Naive B cell (primary cell): ENCODE measurements around the gene B4GALT3. TPM values are rescaled to one million over a fixed set of nuclear protein-coding genes. Genes with fewer than 3 reads are reported as not detected.

ENCODE experiments used
- ATAC-seq, 2 donors: fragments of 150-1000 bp; cut with Tn5 transposase; 2 replicates each; pipeline ENCODE4 v1.10.0; 2021; ENCODE audit warnings: low read depth in 2 of 2, mild to moderate bottlenecking in 2 of 2, moderate library complexity in 2 of 2
- DNase-seq: peaks from one replicate; pipeline ENCODE4 v3.0.0; 2022
- H3K27ac Mint-ChIP-seq, 6 donors: one replicate each; pipeline ENCODE4 v1.8.0; 2020 to 2022; ENCODE audit warnings: mild to moderate bottlenecking in 6 of 6, mixed read lengths in 6 of 6, moderate library complexity in 5 of 6, inconsistent platforms in 2 of 6
- H3K27me3 Mint-ChIP-seq, 3 donors: one replicate each; pipeline ENCODE4 v1.8.0; 2021 to 2022; ENCODE audit warnings: mixed read lengths in 3 of 3, mild to moderate bottlenecking in 1 of 3
- H3K36me3 Mint-ChIP-seq, 2 donors: one replicate each; pipeline ENCODE4 v1.8.0; 2020 to 2022; ENCODE audit warnings: mixed read lengths in 2 of 2, inconsistent platforms in 1 of 2, mild to moderate bottlenecking in 1 of 2
- H3K4me1 Mint-ChIP-seq, 3 donors: one replicate each; pipeline ENCODE4 v1.8.0; 2020 to 2022; ENCODE audit warnings: mixed read lengths in 3 of 3, inconsistent platforms in 1 of 3, mild to moderate bottlenecking in 1 of 3, moderate library complexity in 1 of 3
- H3K4me3 Mint-ChIP-seq, 8 donors: one replicate each; pipeline ENCODE4 v1.8.0; 2020 to 2022; ENCODE audit warnings: mild to moderate bottlenecking in 8 of 8, mixed read lengths in 8 of 8, moderate library complexity in 8 of 8, inconsistent platforms in 2 of 8
- H3K9me3 Mint-ChIP-seq, 7 donors: one replicate each; pipeline ENCODE4 v1.8.0; 2020 to 2022; ENCODE audit warnings: mixed read lengths in 7 of 7, mild to moderate bottlenecking in 5 of 7, inconsistent platforms in 2 of 7, moderate library complexity in 1 of 7
- polyA plus RNA-seq, 6 donors: library from polyadenylated mRNA; unstranded; fragments of 300-500 nt; fragmentation: Illumina TruSeq; gene quantifications; one replicate each; pipeline ENCODE4 v1.2.3, GENCODE V29; 2021; ENCODE audit warnings: low read depth in 6 of 6

Gene B4GALT3
- polyA plus RNA-seq, 6 donors from 2014 or later, result 37.8 to 51.6 (median 45.6) TPM

- H3K9me3 Mint-ChIP-seq, result no peaks in the 10 kb centered on the region
- H3K27ac Mint-ChIP-seq, result peak overlapping the region in 4 of 6 donors; percentile 56 to 93 (median 80)
- peaks cover 9 to 10% of the 10 kb centered on the region in 2 donors for H3K36me3 Mint-ChIP-seq
- DNase-seq (no peak), ATAC-seq (no peak)
- peaks cover 31 to 53% (median 32%) of the 10 kb centered on the region in 3 donors for H3K4me1 Mint-ChIP-seq
- peak overlapping the region in 4 of 8 donors; percentile 21 to 73 (median 36) for H3K4me3 Mint-ChIP-seq
- H3K27me3 Mint-ChIP-seq, result peaks cover 0 to 8% (median 0%) of the 10 kb centered on the region in 3 donors
Measured at GRCh38 chr1:161200421-161200991, 23.2 kb upstream of the B4GALT3 start.

- H3K9me3 Mint-ChIP-seq, result no peaks in the 10 kb centered on the region
- H3K36me3 Mint-ChIP-seq, result peaks cover 9% of the 10 kb centered on the region in 2 donors
- H3K4me3 Mint-ChIP-seq, result peak overlapping the region in 3 of 8 donors; percentile 17 to 75 (median 20)
- peak overlapping the region in 2 of 6 donors; percentile 8 to 19 for H3K27ac Mint-ChIP-seq
- no peak for DNase-seq
- peaks cover 0 to 8% (median 0%) of the 10 kb centered on the region in 3 donors for H3K27me3 Mint-ChIP-seq
- peaks cover 35 to 59% (median 40%) of the 10 kb centered on the region in 3 donors for H3K4me1 Mint-ChIP-seq
- no peak for ATAC-seq
Measured at GRCh38 chr1:161199506-161200139, 22.3 kb upstream of the B4GALT3 start.

- H3K36me3 Mint-ChIP-seq, result peaks cover 2% of the 10 kb centered on the region in 2 donors
- DNase-seq, result no peak
- H3K27me3 Mint-ChIP-seq, result peaks cover 0 to 8% (median 0%) of the 10 kb centered on the region in 3 donors
- no peak for ATAC-seq
- H3K4me3 Mint-ChIP-seq, result peak within 1 kb of the TSS in 4 of 8 donors; percentile 17 to 75 (median 40)
- H3K4me1 Mint-ChIP-seq, result peaks cover 33 to 56% (median 35%) of the 10 kb centered on the region in 3 donors
- H3K27ac Mint-ChIP-seq, result peak within 1 kb of the TSS in 2 of 6 donors; percentile 8 to 47
- H3K9me3 Mint-ChIP-seq, result no peaks in the 10 kb centered on the region
Measured at GRCh38 chr1:161198897-161199431, 21.7 kb upstream of the B4GALT3 start, which contains the start of gene ADAMTS4. Gene ADAMTS4 (minus strand): TSS chr1:161199054. CDS start chr1:161198627, 427 bp downstream.

GRCh38 chr1:161198194-161198896 is 21.0 kb upstream of the B4GALT3 start:
- H3K4me3 Mint-ChIP-seq, result peak overlapping the region in 1 of 8 donors; percentile 59
- no peaks in the 10 kb centered on the region for H3K36me3 Mint-ChIP-seq
- peaks cover 0 to 8% (median 0%) of the 10 kb centered on the region in 3 donors for H3K27me3 Mint-ChIP-seq
- H3K9me3 Mint-ChIP-seq, result no peaks in the 10 kb centered on the region
- H3K27ac Mint-ChIP-seq, result no peak overlapping the region
- peaks cover 30 to 51% (median 35%) of the 10 kb centered on the region in 3 donors for H3K4me1 Mint-ChIP-seq
- DNase-seq (no peak), ATAC-seq (no peak)

GRCh38 chr1:161197560-161198193 is 20.4 kb upstream of the B4GALT3 start:
- H3K27me3 Mint-ChIP-seq, result peaks cover 0 to 8% (median 0%) of the 10 kb centered on the region in 3 donors
- H3K4me3 Mint-ChIP-seq, result peak overlapping the region in 1 of 8 donors; percentile 43
- H3K36me3 Mint-ChIP-seq, result no peaks in the 10 kb centered on the region
- H3K9me3 Mint-ChIP-seq, result no peaks in the 10 kb centered on the region
- H3K27ac Mint-ChIP-seq, result peak overlapping the region in 2 of 6 donors; percentile 19 to 36
- ATAC-seq (no peak), DNase-seq (no peak)
- peaks cover 35 to 48% (median 39%) of the 10 kb centered on the region in 3 donors for H3K4me1 Mint-ChIP-seq

GRCh38 chr1:161196521-161197451 is 19.5 kb upstream of the B4GALT3 start:
- no peaks in the 10 kb centered on the region for H3K9me3 Mint-ChIP-seq
- H3K36me3 Mint-ChIP-seq, result no peaks in the 10 kb centered on the region
- ATAC-seq, result no peak
- H3K4me3 Mint-ChIP-seq, result no peak overlapping the region
- H3K4me1 Mint-ChIP-seq, result peaks cover 44 to 48% (median 44%) of the 10 kb centered on the region in 3 donors
- H3K27ac Mint-ChIP-seq, result peak overlapping the region in 2 of 6 donors; percentile 36 to 38
- DNase-seq, result no peak
- H3K27me3 Mint-ChIP-seq, result peaks cover 0 to 8% (median 0%) of the 10 kb centered on the region in 3 donors

GRCh38 chr1:161196111-161196510 is 18.8 kb upstream of the B4GALT3 start:
- DNase-seq (no peak), ATAC-seq (no peak)
- Mint-ChIP-seq H3K4me1 (peaks cover 39 to 46% (median 46%) of the 10 kb centered on the region in 3 donors), H3K27ac (peak overlapping the region in 3 of 6 donors; percentile 9 to 54 (median 47)), H3K4me3 (no peak overlapping the region), H3K27me3 (peaks cover 0 to 8% (median 0%) of the 10 kb centered on the region in 3 donors), H3K36me3 (no peaks in the 10 kb centered on the region), H3K9me3 (no peaks in the 10 kb centered on the region)

GRCh38 chr1:161195171-161195570 is 17.9 kb upstream of the B4GALT3 start:
- Mint-ChIP-seq H3K27ac (peak overlapping the region; percentile 9 to 93 (median 64)), H3K36me3 (no peaks in the 10 kb centered on the region), H3K4me3 (peak overlapping the region in 6 of 8 donors; percentile 21 to 90 (median 80)), H3K4me1 (peaks cover 34 to 48% (median 42%) of the 10 kb centered on the region in 3 donors), H3K27me3 (peaks cover 0 to 8% (median 0%) of the 10 kb centered on the region in 3 donors), H3K9me3 (no peaks in the 10 kb centered on the region)
- ATAC-seq, result peak; percentile 78 to 79
- DNase-seq, result peak; percentile 41

- Mint-ChIP-seq H3K27me3 (peaks cover 0 to 2% (median 0%) of the 10 kb centered on the region in 3 donors), H3K27ac (peak overlapping the region in 3 of 6 donors; percentile 15 to 72 (median 20))
- no peak for ATAC-seq
Measured at GRCh38 chr1:161193561-161194235, 16.4 kb upstream of the B4GALT3 start.

GRCh38 chr1:161192476-161193465 is 15.5 kb upstream of the B4GALT3 start:
- Mint-ChIP-seq H3K36me3 (no peaks in the 10 kb centered on the region), H3K27ac (peak overlapping the region in 3 of 6 donors; percentile 20 to 96 (median 93)), H3K27me3 (no peaks in the 10 kb centered on the region), H3K4me3 (peak overlapping the region in 7 of 8 donors; percentile 24 to 87 (median 59)), H3K4me1 (peaks cover 41 to 65% (median 57%) of the 10 kb centered on the region in 3 donors), H3K9me3 (no peaks in the 10 kb centered on the region)
- peak; percentile 83 to 84 for ATAC-seq
- peak; percentile 69 for DNase-seq

More at GRCh38 chr1:161193561-161194235, 16.4 kb upstream of the B4GALT3 start:
- H3K4me3 Mint-ChIP-seq, result peak overlapping the region in 1 of 8 donors; percentile 59
- H3K4me1 Mint-ChIP-seq, result peaks cover 37 to 57% (median 50%) of the 10 kb centered on the region in 3 donors
- H3K9me3 Mint-ChIP-seq, result no peaks in the 10 kb centered on the region
- H3K36me3 Mint-ChIP-seq, result no peaks in the 10 kb centered on the region
- DNase-seq, result no peak
